GM12892 (cell line): Measurements from ENCODE around the gene UBR2.

Source experiments
- POLR2A ChIP-seq: IDR thresholded peaks from 2 replicates; pipeline ENCODE4 v1.6.1; 2011; ENCODE audit warnings: low read depth, low read length, control low read depth
- POLR2AphosphoS5 ChIP-seq: IDR thresholded peaks from 2 replicates; pipeline ENCODE4 v1.6.1; 2011; ENCODE audit warnings: low read depth, low read length, control low read depth
- TAF1 ChIP-seq: IDR thresholded peaks from 2 replicates; pipeline ENCODE4 v1.6.1; 2011; ENCODE audit warnings: low read depth, mild to moderate bottlenecking, control low read depth, low read length, borderline replicate concordance

DNA sequence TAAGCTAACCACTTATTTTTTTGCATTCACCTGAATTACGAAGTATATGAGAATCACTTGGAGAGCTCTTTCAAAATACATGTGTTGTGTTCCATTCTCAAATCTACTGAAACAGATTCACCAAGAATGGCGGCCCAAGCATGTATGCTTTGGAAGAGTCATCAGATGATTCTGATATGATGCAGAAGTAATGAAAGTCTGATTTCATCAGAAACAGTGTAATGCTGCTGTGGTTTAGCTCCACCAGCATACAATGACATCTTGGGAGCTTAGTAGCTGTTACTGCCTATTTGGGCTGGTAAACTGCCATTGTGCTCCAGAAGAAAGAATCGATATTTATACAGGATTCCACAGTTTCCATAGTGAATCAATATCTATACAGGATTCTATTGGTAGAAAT is 52.9 kb downstream of the UBR2 start:
- TF ChIP-seq POLR2A (no peak), TAF1 (no peak), POLR2AphosphoS5 (no peak)
